Vagina (tissue), 2 donors: ENCODE measurements around the gene NPPC.

ENCODE experiments used
- POLR2A ChIP-seq, 2 donors: fragments of 450-650 bp; IDR thresholded peaks; one replicate each; pipeline ENCODE4 v1.6.1; 2017; ENCODE audit warnings: antibody characterized with exemption in 2 of 2, mild to moderate bottlenecking in 2 of 2, moderate library complexity in 2 of 2
- POLR2AphosphoS5 ChIP-seq, 2 donors: sonication (generic); formaldehyde crosslinking; IDR thresholded peaks; one replicate each; pipeline ENCODE4 v1.9.0; 2017; ENCODE audit warnings: antibody characterized with exemption in 2 of 2, mild to moderate bottlenecking in 2 of 2, low read depth in 1 of 2; ENCODE audit not compliant: insufficient read depth in 1 of 2
- TF ChIP-seq, protein P1 (sequence below), 3 experiments: fragments of 450-650 bp in 2 of 3; fragments of 200-600 bp in 1 of 3; sonication (generic) in 1 of 3; IDR thresholded peaks; one replicate each; pipeline ENCODE4 v1.5.1; 2017 to 2019; ENCODE audit warnings: antibody characterized with exemption in 3 of 3, mild to moderate bottlenecking in 2 of 3, moderate library complexity in 2 of 3

DNA sequence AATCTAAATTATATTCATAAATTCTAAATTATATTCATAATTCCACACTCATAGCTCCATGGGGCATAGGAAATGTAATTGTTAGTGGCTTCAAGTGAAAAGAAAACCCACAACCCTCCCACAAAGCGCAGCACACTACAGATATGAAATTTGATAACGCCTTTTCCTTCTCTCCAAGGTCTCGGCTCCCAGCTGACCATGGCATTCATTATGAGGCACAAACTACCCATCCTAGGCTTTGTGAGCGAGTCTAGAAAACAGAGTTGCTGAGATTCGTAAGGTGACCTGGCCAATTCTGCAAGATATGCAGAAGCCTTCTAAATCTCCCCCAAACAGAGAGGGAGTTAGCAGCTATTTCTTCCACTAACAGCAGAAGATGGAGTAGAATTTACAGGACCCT lies 5.4 kb downstream of the NPPC start:
- TF ChIP-seq, protein P1, sequence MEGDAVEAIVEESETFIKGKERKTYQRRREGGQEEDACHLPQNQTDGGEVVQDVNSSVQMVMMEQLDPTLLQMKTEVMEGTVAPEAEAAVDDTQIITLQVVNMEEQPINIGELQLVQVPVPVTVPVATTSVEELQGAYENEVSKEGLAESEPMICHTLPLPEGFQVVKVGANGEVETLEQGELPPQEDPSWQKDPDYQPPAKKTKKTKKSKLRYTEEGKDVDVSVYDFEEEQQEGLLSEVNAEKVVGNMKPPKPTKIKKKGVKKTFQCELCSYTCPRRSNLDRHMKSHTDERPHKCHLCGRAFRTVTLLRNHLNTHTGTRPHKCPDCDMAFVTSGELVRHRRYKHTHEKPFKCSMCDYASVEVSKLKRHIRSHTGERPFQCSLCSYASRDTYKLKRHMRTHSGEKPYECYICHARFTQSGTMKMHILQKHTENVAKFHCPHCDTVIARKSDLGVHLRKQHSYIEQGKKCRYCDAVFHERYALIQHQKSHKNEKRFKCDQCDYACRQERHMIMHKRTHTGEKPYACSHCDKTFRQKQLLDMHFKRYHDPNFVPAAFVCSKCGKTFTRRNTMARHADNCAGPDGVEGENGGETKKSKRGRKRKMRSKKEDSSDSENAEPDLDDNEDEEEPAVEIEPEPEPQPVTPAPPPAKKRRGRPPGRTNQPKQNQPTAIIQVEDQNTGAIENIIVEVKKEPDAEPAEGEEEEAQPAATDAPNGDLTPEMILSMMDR (IDR thresholded peaks at IDR 0.05): no peak
- TF ChIP-seq POLR2A (IDR thresholded peaks at IDR 0.05) (no peak), POLR2AphosphoS5 (IDR thresholded peaks at IDR 0.05; ENCODE audit: insufficient read depth in 1 of 2, low read depth in 1 of 2) (no peak)
